Measurements from ENCODE around the gene ZNF277.

- TF ChIP-seq EZH2 (IDR thresholded peaks at IDR 0.05; ENCODE audit: borderline replicate concordance, low read depth, low read length, severe bottlenecking): no peak
- no peak for TF ChIP-seq CTCF (IDR thresholded peaks at IDR 0.05; ENCODE audit: extremely low read depth in 1 of 2, insufficient read depth in 1 of 2, low read depth in 1 of 2, low read length in 2 of 2)
- no peak for TF ChIP-seq POLR2A (IDR thresholded peaks at IDR 0.05; ENCODE audit: low read depth, low read length)
- no peak for TF ChIP-seq POLR2AphosphoS5 (IDR thresholded peaks at IDR 0.05; ENCODE audit: insufficient read depth, low read depth, low read length)
- TF ChIP-seq MAX (IDR thresholded peaks at IDR 0.05; ENCODE audit: insufficient read depth, insufficient read length): no peak
- no peak for TF ChIP-seq MYC (IDR thresholded peaks at IDR 0.05; ENCODE audit: low read depth, low read length)
Observed at GRCh38 chr7:112171673-112172072, 34.8 kb upstream of the ZNF277 start.

Data from endothelial cell of umbilical vein (primary cell).